Breast epithelium (tissue), 4 donors: ENCODE data around the gene OXA1L. TPM values are rescaled to one million over a fixed set of nuclear protein-coding genes. Genes with fewer than 3 reads are reported as not detected.
"Not testable (repeated sequence)": the region's sequence is repeated elsewhere in the genome, so short reads cannot be mapped to it uniquely, and the experiment has no call there.

Experiments used
- DNase-seq, 2 donors: peaks; one replicate each; pipeline ENCODE4 v3.0.0-alpha.2; 2019; ENCODE audit warnings: low spot score in 2 of 2
- H3K27ac ChIP-seq, 2 donors: fragments of 200-600 bp; sonication (generic) in 1 of 2; one replicate each; pipeline ENCODE4 v1.5.1; 2016 to 2019; ENCODE audit warnings: mild to moderate bottlenecking in 1 of 2
- H3K27me3 ChIP-seq, 2 donors: fragments of 200-600 bp; sonication (generic) in 1 of 2; one replicate each; pipeline versions ENCODE4 v1.5.1 to v1.6.0; 2017 to 2019; ENCODE audit warnings: control low read depth in 1 of 2, mild to moderate bottlenecking in 1 of 2
- H3K36me3 ChIP-seq: fragments of 200-600 bp; one replicate; pipeline ENCODE4 v1.5.1; 2019
- H3K4me1 ChIP-seq, 2 donors: fragments of 200-600 bp; sonication (generic); one replicate each; pipeline ENCODE4 v1.5.1; 2016 to 2019; ENCODE audit warnings: control low read depth in 1 of 2
- H3K4me3 ChIP-seq, 3 donors: fragments of 200-600 bp; sonication (generic); 1 replicate in 2 of 3; 2 replicates in 1 of 3; pipeline ENCODE4 v1.5.1; 2016 to 2019; ENCODE audit warnings: mild to moderate bottlenecking in 3 of 3, moderate library complexity in 2 of 3
- H3K9me3 ChIP-seq, 2 donors: fragments of 200-600 bp; sonication (generic) in 1 of 2; one replicate each; pipeline ENCODE4 v1.5.1; 2016 to 2019; ENCODE audit warnings: control low read depth in 1 of 2
- CTCF ChIP-seq, 3 donors: fragments of 450-650 bp; IDR thresholded peaks; one replicate each; pipeline ENCODE4 v1.5.1; 2016 to 2017; ENCODE audit warnings: antibody characterized with exemption in 3 of 3, mild to moderate bottlenecking in 3 of 3, moderate library complexity in 3 of 3
- POLR2A ChIP-seq: fragments of 450-650 bp; IDR thresholded peaks from one replicate; pipeline ENCODE4 v1.6.1; 2016; ENCODE audit warnings: antibody characterized with exemption, mild to moderate bottlenecking, moderate library complexity
- POLR2AphosphoS5 ChIP-seq, 3 donors: sonication (generic); formaldehyde crosslinking; IDR thresholded peaks; one replicate each; pipeline ENCODE4 v1.6.1; 2017; ENCODE audit warnings: antibody characterized with exemption in 3 of 3
- intact Hi-C: fragments of 100-400 bp; cut with DNase I; formaldehyde crosslinking; loops from one replicate; pipeline ENCODE4 v1.15.1; 2023; ENCODE audit warnings: low total_unique reads
- total RNA-seq, 3 donors: library from RNA; depleted of rRNA; stranded (reverse); fragments of >200 nt; gene quantifications; one replicate each; pipeline ENCODE4 v1.1.0, GENCODE V29; 2016

The OXA1L gene
- 100 to 1,000 TPM in 2 of 3 donors, 10 to 100 TPM in 1; 80.0 to 145 (median 101) TPM for total RNA-seq

GRCh38 chr14:22766457-22767322, at the start of gene OXA1L:
OXA1L (plus strand) TSS chr14:22766688; CDS start chr14:22766702, 14 bp downstream.
- Histone ChIP-seq H3K36me3 (peaks cover 15% of the 10 kb centered on the region), H3K9me3 (no peaks in the 10 kb centered on the region), H3K27ac (peak within 1 kb of the TSS; percentile 89 to 90), H3K4me3 (peak within 1 kb of the TSS; percentile 86 to 96 (median 88)), H3K4me1 (peaks cover 3 to 12% of the 10 kb centered on the region in 2 donors), H3K27me3 (no peaks in the 10 kb centered on the region)
- intact Hi-C loops, result no loop called here
- peak; percentile 96 to 98 for DNase-seq
- TF ChIP-seq POLR2AphosphoS5 (IDR thresholded peaks at IDR 0.05) (peak; percentile 64 to 81 (median 68)), CTCF (IDR thresholded peaks at IDR 0.05) (no peak), POLR2A (peak; percentile 47)

- peaks cover 0 to 4% of the 10 kb centered on the region in 2 donors for H3K9me3 ChIP-seq
- H3K4me3 ChIP-seq, result no peak overlapping the region
- H3K36me3 ChIP-seq, result no peaks in the 10 kb centered on the region
- H3K27ac ChIP-seq, result no peak overlapping the region
- no peak for DNase-seq
- H3K27me3 ChIP-seq, result no peaks in the 10 kb centered on the region
- no peaks in the 10 kb centered on the region for H3K4me1 ChIP-seq
- TF ChIP-seq CTCF (IDR thresholded peaks at IDR 0.05), result no peak
- no peak for TF ChIP-seq POLR2A
- intact Hi-C loops, result no loop called here
Measured at GRCh38 chr14:22718091-22718490, 48.4 kb upstream of the OXA1L start.

GRCh38 chr14:22721213-22721612, 45.3 kb upstream of the OXA1L start:
- no peak overlapping the region for H3K4me3 ChIP-seq
- TF ChIP-seq CTCF (IDR thresholded peaks at IDR 0.05) (no peak), POLR2AphosphoS5 (IDR thresholded peaks at IDR 0.05) (no peak), POLR2A (no peak)
- DNase-seq, result no peak
- no peaks in the 10 kb centered on the region for H3K4me1 ChIP-seq
- no peaks in the 10 kb centered on the region for H3K27me3 ChIP-seq
- no peaks in the 10 kb centered on the region for H3K36me3 ChIP-seq
- H3K9me3 ChIP-seq, result peaks cover 0 to 4% of the 10 kb centered on the region in 2 donors
- H3K27ac ChIP-seq, result no peak overlapping the region
- intact Hi-C loops, result no loop called here

GRCh38 chr14:22723815-22724214, 42.7 kb upstream of the OXA1L start:
- intact Hi-C loops, result no loop called here
- no peaks in the 10 kb centered on the region for H3K36me3 ChIP-seq

GRCh38 chr14:22724847-22725246, 41.6 kb upstream of the OXA1L start:
- H3K27me3 ChIP-seq, intact Hi-C loops, DNase-seq, H3K4me3 ChIP-seq, H3K4me1 ChIP-seq, H3K9me3 ChIP-seq, H3K27ac ChIP-seq, H3K36me3 ChIP-seq: not testable (repeated sequence)

More at GRCh38 chr14:22723815-22724214, 42.7 kb upstream of the OXA1L start:
- H3K27ac ChIP-seq, result no peak overlapping the region
- peaks cover 0 to 4% of the 10 kb centered on the region in 2 donors for H3K9me3 ChIP-seq
- H3K27me3 ChIP-seq, result no peaks in the 10 kb centered on the region
- H3K4me1 ChIP-seq, result no peaks in the 10 kb centered on the region
- DNase-seq, result no peak
- TF ChIP-seq POLR2A, result no peak
- no peak for TF ChIP-seq POLR2AphosphoS5 (IDR thresholded peaks at IDR 0.05)
- no peak for TF ChIP-seq CTCF (IDR thresholded peaks at IDR 0.05)
- no peak overlapping the region for H3K4me3 ChIP-seq

- H3K36me3 ChIP-seq, intact Hi-C loops: not testable (repeated sequence)
Measured at GRCh38 chr14:22725374-22725773, 41.1 kb upstream of the OXA1L start.

More at GRCh38 chr14:22725374-22725773, 41.1 kb upstream of the OXA1L start:
- not testable (repeated sequence) for H3K4me3 ChIP-seq, H3K9me3 ChIP-seq, DNase-seq, H3K27ac ChIP-seq, H3K27me3 ChIP-seq, H3K4me1 ChIP-seq
